ENCODE results near the gene FAM177B. TPM values are rescaled to one million over a fixed set of nuclear protein-coding genes. Genes with fewer than 3 reads are reported as not detected.

FAM177B gene
- not detected for total RNA-seq

DNA sequence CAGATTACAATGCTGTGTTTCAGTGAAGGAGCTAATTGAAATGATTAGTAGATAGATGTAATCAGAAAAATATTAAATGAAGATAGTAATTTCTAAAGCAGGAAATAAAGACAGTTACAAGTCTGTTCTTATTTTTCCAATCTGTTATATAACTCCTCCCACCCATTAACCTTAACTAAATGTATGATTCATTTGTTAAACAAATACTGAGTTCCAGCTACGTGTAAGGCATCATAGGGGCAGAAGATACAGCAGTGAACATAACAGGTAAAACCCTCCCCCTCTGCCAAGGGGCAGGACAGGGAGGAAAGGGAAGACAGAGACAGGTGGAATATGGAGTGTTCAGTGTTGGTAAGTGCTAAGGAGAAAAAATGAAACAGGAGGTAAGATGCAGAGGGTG, at the start of gene FAM177B:
Gene FAM177B (plus strand): TSS at position 231 of the 400 bp plus-strand sequence. CDS start 9,344 bp downstream, outside the sequence.
- TF ChIP-seq, protein P1, sequence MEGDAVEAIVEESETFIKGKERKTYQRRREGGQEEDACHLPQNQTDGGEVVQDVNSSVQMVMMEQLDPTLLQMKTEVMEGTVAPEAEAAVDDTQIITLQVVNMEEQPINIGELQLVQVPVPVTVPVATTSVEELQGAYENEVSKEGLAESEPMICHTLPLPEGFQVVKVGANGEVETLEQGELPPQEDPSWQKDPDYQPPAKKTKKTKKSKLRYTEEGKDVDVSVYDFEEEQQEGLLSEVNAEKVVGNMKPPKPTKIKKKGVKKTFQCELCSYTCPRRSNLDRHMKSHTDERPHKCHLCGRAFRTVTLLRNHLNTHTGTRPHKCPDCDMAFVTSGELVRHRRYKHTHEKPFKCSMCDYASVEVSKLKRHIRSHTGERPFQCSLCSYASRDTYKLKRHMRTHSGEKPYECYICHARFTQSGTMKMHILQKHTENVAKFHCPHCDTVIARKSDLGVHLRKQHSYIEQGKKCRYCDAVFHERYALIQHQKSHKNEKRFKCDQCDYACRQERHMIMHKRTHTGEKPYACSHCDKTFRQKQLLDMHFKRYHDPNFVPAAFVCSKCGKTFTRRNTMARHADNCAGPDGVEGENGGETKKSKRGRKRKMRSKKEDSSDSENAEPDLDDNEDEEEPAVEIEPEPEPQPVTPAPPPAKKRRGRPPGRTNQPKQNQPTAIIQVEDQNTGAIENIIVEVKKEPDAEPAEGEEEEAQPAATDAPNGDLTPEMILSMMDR (IDR thresholded peaks at IDR 0.05) = no peak
- DNase-seq (ENCODE audit: low spot score) = no peak
- no peaks in the 10 kb centered on the region for H3K9me3 ChIP-seq
- H3K4me1 ChIP-seq = no peaks in the 10 kb centered on the region
- H3K36me3 ChIP-seq = peaks cover 36% of the 10 kb centered on the region
- no peaks in the 10 kb centered on the region for H3K27me3 ChIP-seq
- no peak within 1 kb of the TSS for H3K27ac ChIP-seq
- no peak within 1 kb of the TSS for H3K4me3 ChIP-seq

DNA sequence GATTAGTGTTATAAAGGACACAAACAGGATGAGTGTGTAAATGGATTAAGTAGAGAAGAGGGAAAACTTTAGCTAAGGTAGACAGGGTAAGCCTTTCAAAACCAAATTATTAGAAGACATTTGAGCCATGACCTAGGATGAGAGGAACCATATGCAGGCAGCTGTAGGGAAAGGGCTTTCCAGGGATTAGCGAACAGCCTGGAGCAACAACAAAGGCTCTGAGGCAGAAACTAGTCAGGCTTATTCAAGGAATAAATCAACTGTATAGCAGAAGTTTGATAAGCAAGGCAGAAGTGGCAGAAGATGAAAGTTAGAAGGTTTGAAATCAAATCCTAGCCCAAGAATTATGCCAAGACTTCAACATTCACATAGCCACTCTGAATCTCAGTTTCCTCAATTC, 46.0 kb upstream of the FAM177B start:
- Histone ChIP-seq H3K4me1 (no peaks in the 10 kb centered on the region), H3K4me3 (no peak overlapping the region), H3K9me3 (no peaks in the 10 kb centered on the region), H3K27ac (no peak overlapping the region), H3K36me3 (peaks cover 14% of the 10 kb centered on the region), H3K27me3 (no peaks in the 10 kb centered on the region)
- TF ChIP-seq, protein P1 (IDR thresholded peaks at IDR 0.05) = no peak
- DNase-seq (ENCODE audit: low spot score) = no peak

- Histone ChIP-seq H3K4me3 (no peak overlapping the region), H3K9me3 (no peaks in the 10 kb centered on the region), H3K27ac (no peak overlapping the region), H3K36me3 (peaks cover 4% of the 10 kb centered on the region), H3K4me1 (no peaks in the 10 kb centered on the region), H3K27me3 (no peaks in the 10 kb centered on the region)
- no peak for DNase-seq (ENCODE audit: low spot score)
- TF ChIP-seq, protein P1 (IDR thresholded peaks at IDR 0.05) = no peak
Measured at GRCh38 chr1:222694927-222695326, 42.1 kb upstream of the FAM177B start.

DNA sequence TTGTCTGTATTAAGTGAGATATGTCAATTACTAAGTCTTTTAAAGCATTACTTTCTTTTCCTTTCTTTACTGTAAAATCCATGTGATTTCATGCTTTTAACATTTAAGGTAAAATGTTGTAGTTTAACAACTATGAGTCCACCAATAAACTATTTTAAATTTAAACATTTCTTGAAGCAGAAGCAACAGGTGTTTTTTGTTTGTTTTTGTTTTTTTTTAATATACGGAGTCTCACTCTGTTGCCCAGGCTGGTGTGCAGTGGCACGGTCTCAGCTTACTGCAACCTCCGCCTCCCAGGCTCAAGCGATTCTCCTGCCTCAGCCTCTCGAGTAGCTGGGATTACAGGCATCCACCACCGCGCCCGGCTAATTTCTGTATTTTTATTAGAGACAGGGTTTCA, 40.3 kb upstream of the FAM177B start:
- no peaks in the 10 kb centered on the region for H3K36me3 ChIP-seq
- H3K27me3 ChIP-seq = no peaks in the 10 kb centered on the region
- no peaks in the 10 kb centered on the region for H3K9me3 ChIP-seq
- TF ChIP-seq, protein P1 (IDR thresholded peaks at IDR 0.05) = no peak
- H3K4me3 ChIP-seq = no peak overlapping the region
- no peaks in the 10 kb centered on the region for H3K4me1 ChIP-seq
- DNase-seq (ENCODE audit: low spot score) = no peak
- no peak overlapping the region for H3K27ac ChIP-seq

- Histone ChIP-seq H3K36me3 (no peaks in the 10 kb centered on the region), H3K4me1 (no peaks in the 10 kb centered on the region), H3K9me3 (no peaks in the 10 kb centered on the region), H3K27me3 (no peaks in the 10 kb centered on the region), H3K27ac (no peak overlapping the region), H3K4me3 (no peak overlapping the region)
- TF ChIP-seq, protein P1 (IDR thresholded peaks at IDR 0.05) = no peak
- DNase-seq (ENCODE audit: low spot score) = no peak
Measured at GRCh38 chr1:222697203-222697602, 39.8 kb upstream of the FAM177B start.

DNA sequence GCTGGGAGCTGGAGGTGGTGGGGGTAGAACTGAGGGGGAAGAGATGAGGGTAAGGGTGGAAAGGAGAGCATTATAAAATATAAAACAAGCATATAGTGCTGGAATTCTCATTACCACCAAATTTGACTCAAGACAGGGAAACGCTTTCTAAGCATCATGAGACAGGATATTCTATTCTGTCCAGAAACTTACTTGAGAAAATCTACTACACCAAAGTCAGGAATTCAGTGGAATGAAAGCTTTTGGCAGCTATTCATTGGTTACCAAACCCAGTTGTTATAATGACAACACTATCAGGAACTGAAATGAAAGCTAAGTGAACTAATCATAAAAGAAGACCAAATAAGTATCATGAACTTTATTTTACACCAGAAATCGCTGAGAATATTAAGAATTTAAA, 39.2 kb upstream of the FAM177B start:
- no peak for DNase-seq (ENCODE audit: low spot score)

More for the DNA sequence above, 39.2 kb upstream of the FAM177B start:
- H3K4me1 ChIP-seq = no peaks in the 10 kb centered on the region
- H3K4me3 ChIP-seq = no peak overlapping the region
- no peaks in the 10 kb centered on the region for H3K9me3 ChIP-seq
- H3K27ac ChIP-seq = no peak overlapping the region
- TF ChIP-seq, protein P1 (IDR thresholded peaks at IDR 0.05) = no peak
- H3K27me3 ChIP-seq = no peaks in the 10 kb centered on the region
- no peaks in the 10 kb centered on the region for H3K36me3 ChIP-seq
